ENCODE results near the gene AK9.

DNA sequence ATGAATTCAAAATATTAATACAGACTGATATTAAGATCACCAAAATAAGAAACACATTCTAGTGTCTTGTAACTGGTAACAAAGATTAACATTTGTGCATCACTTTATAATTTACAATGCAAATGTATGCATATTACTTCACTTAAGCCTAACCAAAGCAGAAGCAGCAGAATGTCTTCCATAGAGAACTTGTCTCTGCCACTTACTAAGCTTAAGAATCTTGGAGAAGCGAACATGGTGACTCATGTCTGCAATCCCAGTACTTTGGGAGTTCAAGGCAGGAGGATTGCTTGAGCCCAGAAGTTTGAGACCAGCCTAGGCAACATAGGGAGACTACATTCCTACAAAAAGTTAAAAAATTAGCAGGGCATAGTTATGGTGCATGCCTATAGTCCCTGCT lies 18.8 kb downstream of the AK9 start:
- TF ChIP-seq EZH2 (IDR thresholded peaks at IDR 0.05) (no peak), EZH2phosphoT487 (IDR thresholded peaks at IDR 0.05) (no peak), CTCF (IDR thresholded peaks at IDR 0.05) (no peak)

Measured in neural progenitor cell (in vitro differentiated cells).